Smooth muscle cell (in vitro differentiated cells): ENCODE measurements around the gene CHIT1. TPM values are rescaled to one million over a fixed set of nuclear protein-coding genes. Genes with fewer than 3 reads are reported as not detected.
A peak's percentile ranks its signal among the peaks of the same experiment; 100 is the strongest.

Experiments used
- DNase-seq: peaks from one replicate; lab custom pipeline; 2025; ENCODE audit not compliant: unreplicated experiment; lab: John Stamatoyannopoulos, UW
- H2AFZ ChIP-seq: fragments of 200-600 bp; sonication (generic); 2 replicates; pipeline ENCODE4 v1.6.0; 2016; ENCODE audit warnings: antibody characterized with exemption, low read depth, mild to moderate bottlenecking
- H3F3A ChIP-seq: fragments of 200-600 bp; sonication (generic); 2 replicates; pipeline ENCODE4 v1.6.0; 2017; ENCODE audit warnings: antibody characterized with exemption, low read depth
- H3K27ac ChIP-seq: fragments of 200-600 bp; sonication (generic); 2 replicates; pipeline ENCODE4 v1.5.1; 2016; ENCODE audit warnings: low read depth, mild to moderate bottlenecking
- H3K27me3 ChIP-seq: fragments of 200-600 bp; sonication (generic); 2 replicates; pipeline ENCODE4 v1.6.1; 2016; ENCODE audit warnings: low read depth, mild to moderate bottlenecking
- H3K36me3 ChIP-seq: fragments of 200-600 bp; sonication (generic); 2 replicates; pipeline ENCODE4 v1.5.1; 2016; ENCODE audit warnings: low read depth
- H3K4me1 ChIP-seq: fragments of 200-600 bp; sonication (generic); 2 replicates; pipeline ENCODE4 v1.5.1; 2016; ENCODE audit warnings: low read depth
- H3K4me2 ChIP-seq: fragments of 200-600 bp; sonication (generic); 2 replicates; pipeline ENCODE4 v1.6.0; 2016; ENCODE audit warnings: mild to moderate bottlenecking
- H3K4me3 ChIP-seq: fragments of 200-600 bp; sonication (generic); 2 replicates; pipeline ENCODE4 v1.5.1; 2016; ENCODE audit warnings: mild to moderate bottlenecking
- H3K79me2 ChIP-seq: fragments of 200-600 bp; sonication (generic); 2 replicates; pipeline ENCODE4 v1.6.0; 2016; ENCODE audit warnings: low read depth, mild to moderate bottlenecking
- H3K9ac ChIP-seq: fragments of 200-600 bp; sonication (generic); 2 replicates; pipeline ENCODE4 v1.6.0; 2016; ENCODE audit warnings: low read depth
- H3K9me3 ChIP-seq: fragments of 200-600 bp; sonication (generic); replicated peaks from 2 replicates; pipeline ENCODE4 v1.5.1; 2016; ENCODE audit warnings: low read depth
- H4K20me1 ChIP-seq: fragments of 200-600 bp; sonication (generic); 2 replicates; pipeline ENCODE4 v1.6.0; 2016; ENCODE audit warnings: low read depth
- WGBS: methylation state at CpG from one replicate; pipeline ENCODE4 v1.1.7; 2016; ENCODE audit warnings: low lambda C conversion rate; 5-methylcytosine and 5-hydroxymethylcytosine counted together
- polyA plus RNA-seq: library from polyadenylated mRNA; unstranded; fragments of >200 nt; fragmentation: Nextera tagmentation; extraction: Ambion mirVana; gene quantifications from 2 replicates; pipeline ENCODE4 v1.2.1, GENCODE V29; 2016
- total RNA-seq: library from RNA; depleted of rRNA; stranded (reverse); fragments of >200 nt; gene quantifications from 2 replicates; pipeline ENCODE4 v1.2.3, GENCODE V29; 2014
- TF ChIP-seq, protein P1 (sequence below): fragments of 200-600 bp; sonication (generic); IDR thresholded peaks from 2 replicates; pipeline ENCODE4 v1.5.1; 2017; ENCODE audit warnings: borderline replicate concordance, mild to moderate bottlenecking, antibody characterized with exemption; ENCODE audit not compliant: insufficient read depth, poor library complexity, severe bottlenecking

Gene CHIT1
- total RNA-seq (0.04 TPM in 1 of 2 replicates, not detected in the other), polyA plus RNA-seq (not detected in 2 replicates)

DNA sequence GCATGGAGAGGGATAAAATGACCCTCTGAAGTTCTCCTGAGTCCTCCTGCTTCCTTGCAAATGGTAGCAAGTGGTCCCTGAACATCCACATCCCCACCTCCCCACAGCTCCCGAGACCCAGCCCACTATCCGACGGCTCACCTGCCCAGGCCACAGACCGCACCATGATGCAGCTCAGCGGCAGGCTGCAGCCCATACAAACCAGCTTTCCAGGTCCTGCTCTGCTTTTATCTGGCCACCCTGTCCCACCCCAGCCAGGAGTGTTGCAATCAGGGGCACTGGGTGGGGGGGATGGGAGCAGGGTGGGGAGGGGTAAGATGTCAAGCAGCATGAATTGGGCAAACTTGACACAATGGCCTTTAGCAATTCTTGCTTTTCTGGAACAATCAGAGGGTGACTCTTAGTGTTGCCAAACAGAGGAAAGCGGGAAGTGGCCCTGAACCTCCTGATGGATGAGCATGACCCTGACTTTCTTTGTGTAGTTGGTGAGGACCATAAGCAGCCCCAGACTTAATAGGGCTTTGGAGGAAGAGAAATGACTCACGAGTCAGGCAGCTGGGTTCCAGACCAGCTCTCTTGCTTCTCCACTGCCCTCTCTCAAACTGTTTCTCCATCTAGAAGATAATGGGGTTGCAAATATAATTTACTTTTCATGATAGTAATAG is at the start of gene CHIT1:
TSS of gene CHIT1 (minus strand) at position 203 of the 665 bp plus-strand sequence. CDS start at position 166, 37 bp downstream.
- TF ChIP-seq, protein P1, sequence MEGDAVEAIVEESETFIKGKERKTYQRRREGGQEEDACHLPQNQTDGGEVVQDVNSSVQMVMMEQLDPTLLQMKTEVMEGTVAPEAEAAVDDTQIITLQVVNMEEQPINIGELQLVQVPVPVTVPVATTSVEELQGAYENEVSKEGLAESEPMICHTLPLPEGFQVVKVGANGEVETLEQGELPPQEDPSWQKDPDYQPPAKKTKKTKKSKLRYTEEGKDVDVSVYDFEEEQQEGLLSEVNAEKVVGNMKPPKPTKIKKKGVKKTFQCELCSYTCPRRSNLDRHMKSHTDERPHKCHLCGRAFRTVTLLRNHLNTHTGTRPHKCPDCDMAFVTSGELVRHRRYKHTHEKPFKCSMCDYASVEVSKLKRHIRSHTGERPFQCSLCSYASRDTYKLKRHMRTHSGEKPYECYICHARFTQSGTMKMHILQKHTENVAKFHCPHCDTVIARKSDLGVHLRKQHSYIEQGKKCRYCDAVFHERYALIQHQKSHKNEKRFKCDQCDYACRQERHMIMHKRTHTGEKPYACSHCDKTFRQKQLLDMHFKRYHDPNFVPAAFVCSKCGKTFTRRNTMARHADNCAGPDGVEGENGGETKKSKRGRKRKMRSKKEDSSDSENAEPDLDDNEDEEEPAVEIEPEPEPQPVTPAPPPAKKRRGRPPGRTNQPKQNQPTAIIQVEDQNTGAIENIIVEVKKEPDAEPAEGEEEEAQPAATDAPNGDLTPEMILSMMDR: no peak
- Histone ChIP-seq H3K9me3 (no peaks in the 10 kb centered on the region), H3K79me2 (no peaks in the 10 kb centered on the region), H3K27me3 (peaks cover 4% of the 10 kb centered on the region), H3K4me2 (no peak within 1 kb of the TSS), H2AFZ (no peak within 1 kb of the TSS), H3K4me3 (no peak within 1 kb of the TSS), H4K20me1 (no peaks in the 10 kb centered on the region), H3K9ac (no peak within 1 kb of the TSS), H3F3A (no peaks in the 10 kb centered on the region), H3K27ac (no peak within 1 kb of the TSS), H3K36me3 (no peaks in the 10 kb centered on the region), H3K4me1 (no peaks in the 10 kb centered on the region)
- WGBS: 80% methylated on average over 7 of the region's 7 CpGs
- DNase-seq: no peak

DNA sequence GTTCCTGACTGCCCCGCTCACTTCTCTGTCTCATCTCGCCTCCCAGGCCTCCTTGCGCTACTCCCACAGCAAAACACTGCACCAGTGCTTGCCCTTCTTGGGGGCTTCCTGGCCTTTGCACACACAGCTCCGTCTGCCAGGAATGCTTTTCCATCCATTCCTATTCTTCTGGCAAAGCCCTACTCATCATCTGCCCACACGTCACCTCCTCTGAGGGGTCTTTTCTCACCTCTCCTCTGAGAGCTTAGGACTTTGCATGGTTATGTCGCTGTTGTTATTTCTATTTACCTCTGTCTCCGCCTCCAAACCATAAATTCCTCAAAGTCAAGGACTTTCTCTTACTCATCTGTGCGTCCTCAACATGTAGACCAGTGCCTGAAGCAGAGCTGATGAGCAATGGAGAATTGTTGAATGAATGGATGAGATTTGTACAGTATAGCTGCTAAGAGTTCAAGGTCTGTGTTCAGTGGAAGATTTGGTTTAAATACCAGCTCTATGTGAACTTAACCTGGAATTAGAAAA is 49.5 kb upstream of the CHIT1 start:
- H3K27me3 ChIP-seq: no peaks in the 10 kb centered on the region
- H3K4me2 ChIP-seq: peak overlapping the region; percentile 85
- 25% methylated on average over 8 of the region's 8 CpGs for WGBS
- H3K79me2 ChIP-seq: no peaks in the 10 kb centered on the region
- peak overlapping the region; percentile 65 for H3K9ac ChIP-seq
- peaks cover 10% of the 10 kb centered on the region for H3F3A ChIP-seq
- peak overlapping the region; percentile 81 for H2AFZ ChIP-seq
- H3K4me3 ChIP-seq: no peak overlapping the region
- H3K4me1 ChIP-seq: peaks cover 18% of the 10 kb centered on the region
- peak overlapping the region; percentile 88 for H3K27ac ChIP-seq
- DNase-seq: no peak
- H3K36me3 ChIP-seq: no peaks in the 10 kb centered on the region
- TF ChIP-seq, protein P1: no peak
- H4K20me1 ChIP-seq: no peaks in the 10 kb centered on the region
- H3K9me3 ChIP-seq: no peaks in the 10 kb centered on the region

DNA sequence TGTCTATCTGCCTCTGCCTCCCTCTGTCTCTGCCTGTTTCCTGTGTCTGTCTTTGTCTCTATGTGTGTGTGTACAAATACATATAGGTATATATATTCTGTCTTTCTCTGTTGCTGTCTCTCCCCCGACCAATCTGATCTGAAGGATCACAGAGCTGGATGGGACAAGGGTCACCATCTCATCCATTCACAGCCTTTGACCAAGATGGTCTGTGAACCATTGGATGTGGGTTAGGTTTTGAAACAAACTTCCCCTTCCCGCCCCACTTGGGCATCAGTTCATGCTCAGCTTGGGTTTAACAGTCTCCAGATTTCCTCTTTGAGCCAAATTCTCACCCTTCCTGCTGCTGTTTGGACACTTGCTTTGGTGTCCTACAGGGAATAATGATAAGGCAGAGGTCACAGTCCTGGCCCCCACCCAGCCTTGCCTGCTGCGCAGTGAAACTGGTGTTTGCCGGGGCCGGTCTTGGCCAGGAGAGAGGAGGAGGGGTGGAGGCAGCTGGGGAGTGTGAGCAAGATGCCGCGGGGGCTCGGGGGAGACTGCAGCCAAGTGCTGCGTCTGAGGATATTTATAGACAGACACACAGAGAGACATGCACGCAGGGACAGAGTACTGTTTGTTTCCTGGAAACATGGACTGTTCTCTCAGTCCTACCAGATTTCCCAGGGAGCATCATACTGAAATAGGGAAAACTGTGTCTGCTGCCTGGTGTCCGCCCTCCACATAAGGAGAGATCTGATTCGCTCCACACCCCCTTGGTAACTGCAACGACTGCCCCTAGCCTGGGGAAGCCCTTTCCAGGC is 48.8 kb upstream of the CHIT1 start:
- H3K36me3 ChIP-seq: no peaks in the 10 kb centered on the region
- H3K9me3 ChIP-seq: no peaks in the 10 kb centered on the region
- DNase-seq: peak; percentile 79
- H2AFZ ChIP-seq: peak overlapping the region; percentile 81
- H3K27ac ChIP-seq: peak overlapping the region; percentile 88
- H3K4me2 ChIP-seq: peak overlapping the region; percentile 85
- H3K27me3 ChIP-seq: no peaks in the 10 kb centered on the region
- no peaks in the 10 kb centered on the region for H4K20me1 ChIP-seq
- H3F3A ChIP-seq: peaks cover 10% of the 10 kb centered on the region
- H3K79me2 ChIP-seq: no peaks in the 10 kb centered on the region
- TF ChIP-seq, protein P1: no peak
- H3K4me3 ChIP-seq: peak overlapping the region; percentile 24
- H3K9ac ChIP-seq: peak overlapping the region; percentile 65
- peaks cover 25% of the 10 kb centered on the region for H3K4me1 ChIP-seq
- 20% methylated on average over 13 of the region's 13 CpGs for WGBS
